GM18511 (cell line): ENCODE data around the gene SLC6A9.

ENCODE experiments used
- ATAC-seq: cut with Tn5 transposase; IDR thresholded peaks from one replicate; pipeline ENCODE4 v1.9.1; 2021; ENCODE audit warnings: mild to moderate bottlenecking, moderate library complexity; ENCODE audit not compliant: unreplicated experiment

SLC6A9 gene

GRCh38 chr1:44008259-44008658, 23.0 kb downstream of the SLC6A9 start:
- ATAC-seq = no peak

- ATAC-seq = no peak
Observed at GRCh38 chr1:44002606-44003157, 28.6 kb downstream of the SLC6A9 start.

GRCh38 chr1:44002165-44002564, 29.1 kb downstream of the SLC6A9 start:
- no peak for ATAC-seq

- no peak for ATAC-seq
Observed at GRCh38 chr1:44000122-44000665, 31.1 kb downstream of the SLC6A9 start.

- ATAC-seq = no peak
Observed at GRCh38 chr1:43999455-43999854, 31.8 kb downstream of the SLC6A9 start.

- no peak for ATAC-seq
Observed at GRCh38 chr1:43998000-43998378, 33.3 kb downstream of the SLC6A9 start.

- ATAC-seq = no peak
Observed at GRCh38 chr1:43997295-43997999, 33.8 kb downstream of the SLC6A9 start.

GRCh38 chr1:43996733-43997115, 34.5 kb downstream of the SLC6A9 start:
- no peak for ATAC-seq

GRCh38 chr1:43995984-43996732, 35.1 kb downstream of the SLC6A9 start:
- no peak for ATAC-seq

- no peak for ATAC-seq
Observed at GRCh38 chr1:43994794-43995790, 36.2 kb downstream of the SLC6A9 start.

GRCh38 chr1:43994071-43994470, 37.2 kb downstream of the SLC6A9 start:
- no peak for ATAC-seq

GRCh38 chr1:43993206-43993914, 37.9 kb downstream of the SLC6A9 start:
- ATAC-seq = no peak

GRCh38 chr1:43992232-43992995, 38.8 kb downstream of the SLC6A9 start:
- ATAC-seq = no peak

GRCh38 chr1:43991476-43992231, 39.6 kb downstream of the SLC6A9 start, which contains the start of gene CCDC24:
CCDC24 (plus strand) TSS chr1:43991599; CDS start chr1:43991879, 280 bp downstream.
- peak; percentile 76 for ATAC-seq

GRCh38 chr1:43991200-43991475, 40.1 kb downstream of the SLC6A9 start:
- peak; percentile 21 for ATAC-seq

GRCh38 chr1:43990271-43991199, 40.7 kb downstream of the SLC6A9 start:
- ATAC-seq = no peak

GRCh38 chr1:43987159-43987902, 43.9 kb downstream of the SLC6A9 start:
- no peak for ATAC-seq
